OCI-LY1 (cell line): ENCODE measurements around the gene GMDS.

Experiments
- H2AFZ ChIP-seq: fragments of 200-600 bp; sonication (generic), shearing (Covaris generic); 2 replicates; pipeline ENCODE4 v1.6.0; 2014; ENCODE audit warnings: antibody characterized with exemption, mild to moderate bottlenecking, low read length
- H3F3A ChIP-seq: fragments of 200-600 bp; sonication (generic), shearing (Covaris generic); 2 replicates; pipeline ENCODE4 v1.6.0; 2014; ENCODE audit warnings: mild to moderate bottlenecking, antibody characterized with exemption, low read length, moderate library complexity; ENCODE audit not compliant: insufficient read depth
- H3K27ac ChIP-seq: fragments of 200-600 bp; sonication (generic); 2 replicates; pipeline ENCODE4 v1.5.1; 2014; ENCODE audit warnings: low read length, mixed run types, mild to moderate bottlenecking, low read depth; ENCODE audit not compliant: poor library complexity, severe bottlenecking
- H3K27me3 ChIP-seq: fragments of 200-600 bp; sonication (generic); 2 replicates; pipeline ENCODE4 v1.6.0; 2014; ENCODE audit warnings: antibody characterized with exemption, mild to moderate bottlenecking, low read length, moderate library complexity; ENCODE audit not compliant: insufficient read depth
- H3K36me3 ChIP-seq: fragments of 200-600 bp; sonication (generic); 2 replicates; pipeline ENCODE4 v1.6.1; 2014; ENCODE audit warnings: mild to moderate bottlenecking, antibody characterized with exemption, low read length, moderate library complexity, mixed read lengths; ENCODE audit not compliant: insufficient read depth
- H3K4me1 ChIP-seq: fragments of 200-600 bp; sonication (generic); 2 replicates; pipeline ENCODE4 v1.5.1; 2014; ENCODE audit warnings: mild to moderate bottlenecking, low read length, moderate library complexity; ENCODE audit not compliant: insufficient read depth, severe bottlenecking
- H3K4me2 ChIP-seq: fragments of 200-600 bp; sonication (generic), shearing (Covaris generic); 2 replicates; pipeline ENCODE4 v1.6.1; 2014; ENCODE audit warnings: low read length
- H3K4me3 ChIP-seq: fragments of 200-600 bp; sonication (generic); 2 replicates; pipeline ENCODE4 v1.5.1; 2014; ENCODE audit warnings: low read length, low read depth, mild to moderate bottlenecking, mixed read lengths; ENCODE audit not compliant: poor library complexity, severe bottlenecking
- H3K79me2 ChIP-seq: fragments of 200-600 bp; shearing (Covaris generic); 2 replicates; pipeline ENCODE4 v1.6.1; 2016; ENCODE audit warnings: mixed run types, low read length, mixed read lengths; ENCODE audit not compliant: insufficient read depth
- H3K9ac ChIP-seq: fragments of 200-600 bp; sonication (generic), shearing (Covaris generic); 2 replicates; pipeline ENCODE4 v1.6.1; 2014; ENCODE audit warnings: mild to moderate bottlenecking, low read length, mixed read lengths
- H3K9me2 ChIP-seq: fragments of 200-600 bp; sonication (generic), shearing (Covaris generic); 2 replicates; pipeline ENCODE4 v1.6.1; 2014; ENCODE audit warnings: low read depth, mild to moderate bottlenecking, low read length, mixed read lengths
- H3K9me3 ChIP-seq: fragments of 200-600 bp; shearing (Covaris generic); 2 replicates; pipeline ENCODE4 v1.6.1; 2014; ENCODE audit warnings: low read length, mixed read lengths
- H4K20me1 ChIP-seq: fragments of 200-600 bp; sonication (generic), shearing (Covaris generic); 2 replicates; pipeline ENCODE4 v1.6.0; 2016; ENCODE audit warnings: mild to moderate bottlenecking, low read length; ENCODE audit not compliant: insufficient read depth
- EZH2 ChIP-seq: fragments of 200-600 bp; sonication (generic), shearing (Covaris generic); IDR thresholded peaks from 2 replicates; pipeline ENCODE4 v1.8.0; 2017; ENCODE audit warnings: borderline replicate concordance, mixed run types, mild to moderate bottlenecking, antibody characterized with exemption, low read length, moderate library complexity, mixed read lengths
- TF ChIP-seq, protein P1 (sequence below): fragments of 200-600 bp; sonication (generic), shearing (Covaris generic); IDR thresholded peaks from 2 replicates; pipeline ENCODE4 v1.5.1; 2017; ENCODE audit warnings: mild to moderate bottlenecking, antibody characterized with exemption, low read length, moderate library complexity, mixed read lengths

The GMDS gene

DNA sequence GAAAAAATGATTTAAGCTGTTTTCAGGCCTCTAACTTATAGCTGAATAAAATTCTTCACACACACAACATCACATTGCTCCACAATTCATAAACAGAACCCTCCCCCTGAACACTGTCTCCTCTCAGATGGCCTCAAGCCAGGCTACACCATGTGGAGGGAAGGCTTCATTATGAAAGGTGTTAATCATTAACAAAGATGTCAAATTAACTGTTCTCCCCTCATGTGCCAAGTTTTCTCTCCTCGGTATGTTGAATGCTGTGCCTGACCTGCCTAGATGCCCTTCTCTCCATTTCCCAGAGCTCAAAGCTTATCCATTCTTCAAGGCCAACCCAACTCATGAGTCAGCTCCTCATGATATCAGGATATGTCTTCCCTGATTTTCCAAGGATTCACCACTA is 210.4 kb downstream of the GMDS start:
- Histone ChIP-seq H2AFZ (no peak overlapping the region), H3K9me2 (no peaks in the 10 kb centered on the region), H4K20me1 (no peaks in the 10 kb centered on the region), H3K27ac (no peak overlapping the region), H3K4me1 (no peaks in the 10 kb centered on the region), H3K79me2 (no peaks in the 10 kb centered on the region), H3K9me3 (no peaks in the 10 kb centered on the region), H3K4me2 (no peak overlapping the region), H3F3A (no peaks in the 10 kb centered on the region), H3K27me3 (no peaks in the 10 kb centered on the region), H3K4me3 (no peak overlapping the region), H3K9ac (no peak overlapping the region), H3K36me3 (no peaks in the 10 kb centered on the region)
- TF ChIP-seq, protein P1, sequence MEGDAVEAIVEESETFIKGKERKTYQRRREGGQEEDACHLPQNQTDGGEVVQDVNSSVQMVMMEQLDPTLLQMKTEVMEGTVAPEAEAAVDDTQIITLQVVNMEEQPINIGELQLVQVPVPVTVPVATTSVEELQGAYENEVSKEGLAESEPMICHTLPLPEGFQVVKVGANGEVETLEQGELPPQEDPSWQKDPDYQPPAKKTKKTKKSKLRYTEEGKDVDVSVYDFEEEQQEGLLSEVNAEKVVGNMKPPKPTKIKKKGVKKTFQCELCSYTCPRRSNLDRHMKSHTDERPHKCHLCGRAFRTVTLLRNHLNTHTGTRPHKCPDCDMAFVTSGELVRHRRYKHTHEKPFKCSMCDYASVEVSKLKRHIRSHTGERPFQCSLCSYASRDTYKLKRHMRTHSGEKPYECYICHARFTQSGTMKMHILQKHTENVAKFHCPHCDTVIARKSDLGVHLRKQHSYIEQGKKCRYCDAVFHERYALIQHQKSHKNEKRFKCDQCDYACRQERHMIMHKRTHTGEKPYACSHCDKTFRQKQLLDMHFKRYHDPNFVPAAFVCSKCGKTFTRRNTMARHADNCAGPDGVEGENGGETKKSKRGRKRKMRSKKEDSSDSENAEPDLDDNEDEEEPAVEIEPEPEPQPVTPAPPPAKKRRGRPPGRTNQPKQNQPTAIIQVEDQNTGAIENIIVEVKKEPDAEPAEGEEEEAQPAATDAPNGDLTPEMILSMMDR = no peak
- TF ChIP-seq EZH2 = no peak

DNA sequence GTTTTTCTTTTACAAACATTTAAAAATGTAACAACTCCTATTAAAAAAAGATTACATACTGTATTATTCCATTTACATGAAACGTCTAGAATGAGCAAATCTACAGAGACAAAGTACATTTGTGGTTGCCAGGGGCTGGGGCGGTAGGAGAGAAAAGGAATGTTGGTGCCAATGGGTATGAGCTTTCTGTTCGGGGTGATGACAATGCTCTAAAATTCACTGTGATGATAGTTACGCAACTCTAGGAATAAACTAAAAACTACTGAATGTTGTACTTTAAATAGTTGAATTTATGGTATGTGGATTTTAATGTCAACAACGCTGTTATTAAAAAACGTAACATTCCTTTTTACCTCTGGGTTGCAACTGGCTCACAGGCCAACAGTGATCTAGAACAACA is 211.1 kb downstream of the GMDS start:
- H3K27ac ChIP-seq = no peak overlapping the region
- H4K20me1 ChIP-seq = no peaks in the 10 kb centered on the region
- TF ChIP-seq, protein P1 = no peak
- no peak for TF ChIP-seq EZH2
- H3K9me3 ChIP-seq = no peaks in the 10 kb centered on the region
- H3K4me3 ChIP-seq = no peak overlapping the region
- H3K36me3 ChIP-seq = no peaks in the 10 kb centered on the region
- H3F3A ChIP-seq = no peaks in the 10 kb centered on the region
- no peak overlapping the region for H2AFZ ChIP-seq
- no peaks in the 10 kb centered on the region for H3K9me2 ChIP-seq
- H3K27me3 ChIP-seq = no peaks in the 10 kb centered on the region
- H3K79me2 ChIP-seq = no peaks in the 10 kb centered on the region
- H3K4me2 ChIP-seq = no peak overlapping the region
- no peak overlapping the region for H3K9ac ChIP-seq
- H3K4me1 ChIP-seq = no peaks in the 10 kb centered on the region

DNA sequence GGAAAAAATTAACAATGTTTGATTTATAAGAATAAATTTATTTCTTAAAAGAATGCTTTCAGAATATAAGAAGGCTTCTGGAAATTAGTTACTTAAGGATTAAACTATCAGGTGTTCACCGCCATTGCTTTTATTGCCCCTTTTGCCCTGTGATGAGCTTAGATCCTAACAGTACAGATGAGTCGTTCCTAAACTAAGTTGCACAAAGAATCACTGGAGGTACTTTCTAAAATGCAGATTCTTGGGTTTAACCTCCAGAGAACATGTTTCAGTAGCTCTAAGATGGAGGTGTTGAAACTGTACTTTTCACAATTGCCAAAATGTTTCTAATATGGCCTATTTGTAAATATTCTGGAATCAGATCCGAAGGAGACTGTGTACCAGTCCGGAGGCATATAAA is 211.9 kb downstream of the GMDS start:
- TF ChIP-seq, protein P1 = no peak
- TF ChIP-seq EZH2 = no peak
- no peak overlapping the region for H3K4me2 ChIP-seq
- no peaks in the 10 kb centered on the region for H3K36me3 ChIP-seq
- no peak overlapping the region for H2AFZ ChIP-seq
- no peaks in the 10 kb centered on the region for H3K9me2 ChIP-seq
- H3K79me2 ChIP-seq = no peaks in the 10 kb centered on the region
- no peak overlapping the region for H3K4me3 ChIP-seq
- H3K9me3 ChIP-seq = no peaks in the 10 kb centered on the region
- no peaks in the 10 kb centered on the region for H3K27me3 ChIP-seq
- H3K9ac ChIP-seq = no peak overlapping the region
- H4K20me1 ChIP-seq = no peaks in the 10 kb centered on the region
- no peaks in the 10 kb centered on the region for H3K4me1 ChIP-seq
- no peaks in the 10 kb centered on the region for H3F3A ChIP-seq
- no peak overlapping the region for H3K27ac ChIP-seq
